Uterus (tissue), 4 donors: ENCODE results near the gene RB1. TPM values are rescaled to one million over a fixed set of nuclear protein-coding genes. Genes with fewer than 3 reads are reported as not detected.
"Not testable (repeated sequence)": the region's sequence is repeated elsewhere in the genome, so short reads cannot be mapped to it uniquely, and the experiment has no call there.

Experiments
- DNase-seq, 2 donors: peaks; one replicate each; pipeline ENCODE4 v3.0.0-alpha.2; 2019 to 2020
- H3K27ac ChIP-seq, 2 donors: fragments of 200-600 bp; sonication (generic); 1 replicate in 1 of 2; 2 replicates in 1 of 2; pipeline ENCODE4 v1.5.1; 2016 to 2018
- H3K27me3 ChIP-seq, 2 donors: fragments of 200-600 bp; sonication (generic); one replicate each; pipeline ENCODE4 v1.5.1; 2018 to 2019; ENCODE audit warnings: control low read depth in 1 of 2
- H3K36me3 ChIP-seq, 2 donors: fragments of 200-600 bp; sonication (generic); one replicate each; pipeline ENCODE4 v1.5.1; 2019; ENCODE audit warnings: control low read depth in 1 of 2
- H3K4me1 ChIP-seq, 2 donors: fragments of 200-600 bp; sonication (generic); one replicate each; pipeline ENCODE4 v1.5.1; 2018 to 2019; ENCODE audit warnings: control low read depth in 1 of 2
- H3K4me3 ChIP-seq, 2 donors: fragments of 200-600 bp; sonication (generic); 1 replicate in 1 of 2; 2 replicates in 1 of 2; pipeline ENCODE4 v1.5.1; 2018 to 2019; ENCODE audit warnings: mild to moderate bottlenecking in 1 of 2
- H3K9me3 ChIP-seq, 2 donors: fragments of 200-600 bp; sonication (generic); one replicate each; pipeline ENCODE4 v1.5.1; 2019; ENCODE audit warnings: control low read depth in 1 of 2
- CTCF ChIP-seq, 4 experiments: fragments of 200-600 bp in 2 of 4; fragments of 450-650 bp in 2 of 4; sonication (generic) in 2 of 4; IDR thresholded peaks; one replicate each; pipeline ENCODE4 v1.5.1; 2016 to 2019; ENCODE audit warnings: antibody characterized with exemption in 4 of 4, mild to moderate bottlenecking in 2 of 4, moderate library complexity in 1 of 4
- POLR2A ChIP-seq, 2 donors: fragments of 450-650 bp; IDR thresholded peaks; one replicate each; pipeline ENCODE4 v1.6.1; 2016; ENCODE audit warnings: antibody characterized with exemption in 2 of 2, mild to moderate bottlenecking in 1 of 2, moderate library complexity in 1 of 2
- intact Hi-C: fragments of 100-400 bp; cut with DNase I; formaldehyde crosslinking; loops from one replicate; pipeline ENCODE4 v1.15.1; 2023; ENCODE audit warnings: low total_unique reads
- total RNA-seq, 4 donors: library from RNA; depleted of rRNA in 3 of 4; stranded (reverse); fragments of >200 nt in 3 of 4; gene quantifications; one replicate each; pipeline versions ENCODE4 v1.1.0 to v1.2.4, GENCODE V29; 2014 to 2023
- donor health status: DM: yes; HTN: yes; CAD: no.

RB1 gene
- total RNA-seq, 4 donors from 2014 or later, result 27.4 to 58.1 (median 33.9) TPM

- no peaks in the 10 kb centered on the region for H3K36me3 ChIP-seq
- no peak overlapping the region for H3K27ac ChIP-seq
- H3K9me3 ChIP-seq, result no peaks in the 10 kb centered on the region
- no peak overlapping the region for H3K4me3 ChIP-seq
- no peak for DNase-seq
- no peak for TF ChIP-seq POLR2A (IDR thresholded peaks at IDR 0.05)
- TF ChIP-seq CTCF (IDR thresholded peaks at IDR 0.05), result no peak
- no peaks in the 10 kb centered on the region for H3K27me3 ChIP-seq
- no peaks in the 10 kb centered on the region for H3K4me1 ChIP-seq
- intact Hi-C loops, result no loop called here
These were observed 120.7 kb downstream of the RB1 start for GRCh38 chr13:48424212-48424611.

- Histone ChIP-seq H3K27me3 (no peaks in the 10 kb centered on the region), H3K4me3 (no peak overlapping the region), H3K36me3 (no peaks in the 10 kb centered on the region), H3K4me1 (no peaks in the 10 kb centered on the region), H3K9me3 (no peaks in the 10 kb centered on the region), H3K27ac (no peak overlapping the region)
- DNase-seq, result no peak
- TF ChIP-seq CTCF (IDR thresholded peaks at IDR 0.05) (no peak), POLR2A (IDR thresholded peaks at IDR 0.05) (no peak)
- intact Hi-C loops, result no loop called here
These were observed 122.5 kb downstream of the RB1 start for GRCh38 chr13:48426052-48426451.

DNA sequence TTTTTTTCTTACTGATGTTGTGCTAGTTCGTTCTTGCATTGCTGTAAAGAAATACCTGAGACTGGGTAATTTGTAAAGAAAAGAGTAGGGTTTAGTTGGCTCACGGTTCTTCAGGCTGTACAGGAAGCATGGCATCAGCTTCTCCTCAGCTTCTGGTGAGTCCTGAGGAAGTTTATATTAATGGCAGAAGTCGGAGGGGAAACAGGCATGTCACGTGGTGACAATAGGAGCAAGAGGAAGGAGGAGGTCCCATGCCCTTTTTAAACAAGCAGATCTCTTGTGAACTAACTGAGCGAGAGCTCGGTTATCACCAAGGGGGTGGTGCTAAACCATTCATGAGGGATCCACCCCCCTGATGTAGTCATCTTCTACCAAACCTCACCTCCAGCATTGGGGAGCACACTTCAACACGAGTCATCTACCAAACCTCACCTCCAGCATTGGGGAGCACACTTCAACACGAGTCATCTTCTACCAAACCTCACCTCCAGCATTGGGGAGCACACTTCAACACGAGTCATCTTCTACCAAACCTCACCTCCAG lies 123.3 kb downstream of the RB1 start:
- H3K27ac ChIP-seq, H3K4me3 ChIP-seq, H3K4me1 ChIP-seq, intact Hi-C loops, H3K36me3 ChIP-seq, DNase-seq, H3K9me3 ChIP-seq, H3K27me3 ChIP-seq: not testable (repeated sequence)

GRCh38 chr13:48429036-48429435 lies 125.5 kb downstream of the RB1 start:
- intact Hi-C loops, result no loop called here
- H3K4me3 ChIP-seq, result no peak overlapping the region
- H3K9me3 ChIP-seq, result no peaks in the 10 kb centered on the region
- H3K27ac ChIP-seq, result no peak overlapping the region
- H3K4me1 ChIP-seq, result peaks cover 0 to 5% of the 10 kb centered on the region in 2 donors
- H3K36me3 ChIP-seq, result no peaks in the 10 kb centered on the region
- H3K27me3 ChIP-seq, result no peaks in the 10 kb centered on the region
- DNase-seq, result no peak
- TF ChIP-seq POLR2A (IDR thresholded peaks at IDR 0.05) (no peak), CTCF (IDR thresholded peaks at IDR 0.05) (no peak)

GRCh38 chr13:48429886-48430285 lies 126.3 kb downstream of the RB1 start:
- H3K36me3 ChIP-seq, result no peaks in the 10 kb centered on the region
- DNase-seq, result no peak
- TF ChIP-seq CTCF (IDR thresholded peaks at IDR 0.05) (no peak), POLR2A (IDR thresholded peaks at IDR 0.05) (no peak)
- no peaks in the 10 kb centered on the region for H3K9me3 ChIP-seq
- H3K27me3 ChIP-seq, result no peaks in the 10 kb centered on the region
- intact Hi-C loops, result no loop called here
- no peak overlapping the region for H3K27ac ChIP-seq
- peaks cover 0 to 5% of the 10 kb centered on the region in 2 donors for H3K4me1 ChIP-seq
- H3K4me3 ChIP-seq, result no peak overlapping the region

DNA sequence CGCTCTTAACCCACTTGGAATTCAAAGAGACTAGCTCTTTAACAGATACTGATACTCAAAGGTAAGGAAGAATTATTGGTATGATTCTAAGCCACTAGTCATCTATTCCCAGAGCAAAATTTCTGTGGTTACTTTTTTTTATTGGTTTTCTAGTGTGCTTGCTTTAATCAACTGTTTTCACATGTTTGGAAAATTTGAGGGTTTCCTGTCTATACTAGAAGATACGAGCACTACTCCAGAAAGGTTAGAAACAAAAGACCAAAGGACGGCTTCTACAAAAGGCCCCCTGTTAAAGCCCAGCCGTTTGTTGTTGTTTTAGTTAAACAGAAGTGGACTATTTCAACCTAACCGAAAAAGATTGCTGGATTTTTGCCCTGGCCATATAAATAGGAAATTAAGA lies 127.9 kb downstream of the RB1 start:
- Histone ChIP-seq H3K4me1 (peaks cover 0 to 5% of the 10 kb centered on the region in 2 donors), H3K4me3 (no peak overlapping the region), H3K27me3 (no peaks in the 10 kb centered on the region), H3K9me3 (no peaks in the 10 kb centered on the region), H3K36me3 (no peaks in the 10 kb centered on the region), H3K27ac (peak overlapping the region; percentile 66 to 82)
- no peak for TF ChIP-seq CTCF (IDR thresholded peaks at IDR 0.05)
- no peak for TF ChIP-seq POLR2A (IDR thresholded peaks at IDR 0.05)
- intact Hi-C loops, result no loop called here
- DNase-seq, result no peak
